GM23338 (cell line): ENCODE data around the gene RO60. TPM values are rescaled to one million over a fixed set of nuclear protein-coding genes. Genes with fewer than 3 reads are reported as not detected.
A peak's percentile ranks its signal among the peaks of the same experiment; 100 is the strongest.

Experiments used
- ATAC-seq: fragments of 200-7000 bp; cut with Tn5 transposase; 3 replicates; pipeline ENCODE4 v1.9.1; 2020
- DNase-seq: peaks from one replicate; pipeline ENCODE4 v3.0.0-alpha.2; 2015; ENCODE audit warnings: low spot score
- H2AFZ ChIP-seq: fragments of 200-600 bp; sonication (generic); 2 replicates; pipeline ENCODE4 v1.8.0; 2016; ENCODE audit warnings: antibody characterized with exemption, mild to moderate bottlenecking, moderate library complexity
- H3F3A ChIP-seq: fragments of 200-600 bp; sonication (generic); replicated peaks from 2 replicates; pipeline ENCODE4 v1.8.0; 2017; ENCODE audit warnings: antibody characterized with exemption, mixed run types, low read depth
- H3K27ac ChIP-seq: fragments of 200-600 bp; sonication (generic); 2 replicates; pipeline ENCODE4 v1.6.1; 2016; ENCODE audit warnings: low read depth
- H3K27me3 ChIP-seq: fragments of 200-600 bp; sonication (generic); 2 replicates; pipeline ENCODE4 v1.8.0; 2016; ENCODE audit warnings: mild to moderate bottlenecking, mixed run types, moderate library complexity; ENCODE audit not compliant: insufficient read depth
- H3K36me3 ChIP-seq: fragments of 200-600 bp; sonication (generic); 2 replicates; pipeline ENCODE4 v1.8.0; 2016; ENCODE audit warnings: mild to moderate bottlenecking; ENCODE audit not compliant: insufficient read depth
- H3K4me1 ChIP-seq: fragments of 200-600 bp; sonication (generic); 2 replicates; pipeline ENCODE4 v1.8.0; 2016; ENCODE audit warnings: mild to moderate bottlenecking, moderate library complexity; ENCODE audit not compliant: insufficient read depth
- H3K4me2 ChIP-seq: fragments of 200-600 bp; sonication (generic); 2 replicates; pipeline ENCODE4 v1.7.1; 2017; ENCODE audit warnings: mixed run types
- H3K4me3 ChIP-seq: fragments of 200-600 bp; sonication (generic); 2 replicates; pipeline ENCODE4 v1.6.1; 2016; ENCODE audit warnings: mixed run types
- H3K79me2 ChIP-seq: fragments of 200-600 bp; sonication (generic); replicated peaks from 2 replicates; pipeline ENCODE4 v1.8.0; 2017; ENCODE audit warnings: mild to moderate bottlenecking; ENCODE audit not compliant: insufficient read depth
- H3K9me2 ChIP-seq: fragments of 200-600 bp; sonication (generic); 2 replicates; pipeline ENCODE4 v1.8.0; 2017; ENCODE audit not compliant: insufficient read depth
- H4K20me1 ChIP-seq: fragments of 200-600 bp; sonication (generic); replicated peaks from 2 replicates; pipeline ENCODE4 v1.8.0; 2017; ENCODE audit warnings: mild to moderate bottlenecking; ENCODE audit not compliant: insufficient read depth
- H3K27ac Mint-ChIP-seq: 2 replicates; pipeline ENCODE4 v1.8.0; 2020; ENCODE audit warnings: inconsistent platforms, mild to moderate bottlenecking, moderate library complexity, mixed read lengths
- H3K27me3 Mint-ChIP-seq: 3 replicates; pipeline ENCODE4 v1.8.0; 2022; ENCODE audit warnings: low read depth, mild to moderate bottlenecking, moderate library complexity, mixed read lengths, inconsistent platforms; ENCODE audit not compliant: insufficient read depth, poor library complexity
- H3K36me3 Mint-ChIP-seq: 3 replicates; pipeline ENCODE4 v1.8.0; 2021; ENCODE audit warnings: low read depth, mild to moderate bottlenecking, inconsistent platforms, moderate library complexity, mixed read lengths
- H3K4me1 Mint-ChIP-seq: 3 replicates; pipeline ENCODE4 v1.8.0; 2020; ENCODE audit warnings: mild to moderate bottlenecking, inconsistent platforms, mixed read lengths
- H3K4me3 Mint-ChIP-seq: 3 replicates; pipeline ENCODE4 v1.8.0; 2021; ENCODE audit warnings: moderate library complexity, mild to moderate bottlenecking, inconsistent platforms, mixed read lengths
- H3K9me3 Mint-ChIP-seq: 3 replicates; pipeline ENCODE4 v1.8.0; 2020; ENCODE audit warnings: moderate library complexity, mild to moderate bottlenecking, inconsistent platforms, mixed read lengths
- CREB1 ChIP-seq: fragments of 250-450 bp; sonication (Bioruptor Pico); IDR thresholded peaks from 2 replicates; pipeline ENCODE4 v1.5.0; 2020; ENCODE audit warnings: low read depth, mild to moderate bottlenecking, moderate library complexity
- EZH2 ChIP-seq: fragments of 200-600 bp; sonication (generic); IDR thresholded peaks from one replicate; pipeline ENCODE4 v1.8.0; 2017; ENCODE audit warnings: antibody characterized with exemption, mild to moderate bottlenecking, low read depth; ENCODE audit not compliant: unreplicated experiment
- EZH2phosphoT487 ChIP-seq: fragments of 200-600 bp; sonication (generic); IDR thresholded peaks from one replicate; pipeline ENCODE4 v1.8.1; 2018; ENCODE audit warnings: antibody characterized with exemption; ENCODE audit not compliant: unreplicated experiment
- NANOG ChIP-seq: IDR thresholded peaks from 2 replicates; pipeline ENCODE4 v1.6.1; 2016; ENCODE audit warnings: antibody characterized with exemption, borderline replicate concordance
- POLR2AphosphoS5 ChIP-seq: IDR thresholded peaks from 2 replicates; pipeline ENCODE4 v1.6.1; 2016; ENCODE audit warnings: antibody characterized with exemption, low read depth
- STAT1 ChIP-seq: IDR thresholded peaks from one replicate; pipeline ENCODE4 v1.6.1; 2016; ENCODE audit warnings: antibody characterized with exemption; ENCODE audit not compliant: unreplicated experiment
- ZNF114 ChIP-seq: fragments of 250-450 bp; sonication (Bioruptor Pico); IDR thresholded peaks from 2 replicates; pipeline ENCODE4 v1.5.0; 2020; ENCODE audit warnings: mild to moderate bottlenecking, moderate library complexity
- ZNF331 ChIP-seq: fragments of 250-450 bp; sonication (Bioruptor Pico); IDR thresholded peaks from 2 replicates; pipeline ENCODE4 v1.5.0; 2020; ENCODE audit warnings: low read depth, mild to moderate bottlenecking, moderate library complexity
- polyA plus RNA-seq: library from polyadenylated mRNA; unstranded; fragments of >200 nt; fragmentation: Nextera tagmentation; extraction: Ambion mirVana; gene quantifications from 2 replicates; pipeline ENCODE4 v1.2.1, GENCODE V29; 2016
- total RNA-seq: library from RNA; depleted of rRNA; stranded (reverse); fragments of >200 nt; shearing (Covaris generic); gene quantifications from 2 replicates; pipeline ENCODE4 v1.2.3, GENCODE V29; 2014
- TF ChIP-seq, protein P1 (sequence below), 2 experiments: fragments of 200-600 bp in 1 of 2; sonication (generic) in 1 of 2; conservative IDR thresholded peaks; 2 replicates each; pipeline versions ENCODE4 v1.5.1 to v1.6.1; 2016 to 2017; ENCODE audit warnings: antibody characterized with exemption in 2 of 2, low read depth in 2 of 2, mild to moderate bottlenecking in 2 of 2, moderate library complexity in 1 of 2
- TF ChIP-seq, protein P2 (sequence below): fragments of 250-450 bp; sonication (Bioruptor Pico); IDR thresholded peaks from 2 replicates; pipeline ENCODE4 v1.5.0; 2020; ENCODE audit warnings: mild to moderate bottlenecking, moderate library complexity
- TF ChIP-seq, protein P3 (sequence below): IDR thresholded peaks from 2 replicates; pipeline ENCODE4 v1.6.1; 2016; ENCODE audit warnings: antibody characterized with exemption

RO60 gene
- total and polyA plus RNA-seq, 2 experiments from 2014 or later = 103 to 130 TPM

DNA sequence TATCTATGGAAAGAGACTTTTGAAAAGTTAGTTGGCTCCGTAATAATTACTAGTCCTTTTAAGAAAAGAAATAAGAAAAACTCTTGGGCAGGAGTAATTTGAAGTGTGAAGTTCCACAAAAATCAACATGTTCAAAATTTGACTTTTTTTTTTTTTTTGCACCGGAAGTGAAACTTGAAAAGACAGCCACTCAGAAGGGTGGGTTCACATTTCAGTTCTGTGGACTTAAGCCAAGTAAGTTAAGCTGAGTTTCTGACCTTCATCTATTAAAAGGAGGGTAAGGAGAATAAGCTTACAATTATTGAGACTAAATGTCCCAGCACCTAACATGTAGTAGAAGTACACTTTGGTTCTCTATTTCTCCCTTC lies 11.0 kb downstream of the RO60 start:
- Histone ChIP-seq H3K36me3 (no peaks in the 10 kb centered on the region; the same call in 1 of the 2 replicates), H3K27ac (no peak overlapping the region), H4K20me1 (peaks cover 16% of the 10 kb centered on the region; the same call in 1 of the 2 replicates), H3K79me2 (peaks cover 81% of the 10 kb centered on the region), H3K4me2 (no peak overlapping the region), H3F3A (no peaks in the 10 kb centered on the region), H3K4me1 (0 out of 2 replicates have a peak, but pooled peaks cover 13% of the 10 kb centered on the region), H3K4me3 (no peak overlapping the region), H2AFZ (no peak overlapping the region), H3K27me3 (no peaks in the 10 kb centered on the region), H3K9me2 (no peaks in the 10 kb centered on the region)
- H3K36me3 Mint-ChIP-seq = peaks cover 11% of the 10 kb centered on the region; the same call in 2 of the 3 replicates
- H3K4me1 Mint-ChIP-seq = peaks cover 9% of the 10 kb centered on the region
- peak overlapping the region; percentile 35; the same call in 1 of the 2 replicates for H3K27ac Mint-ChIP-seq
- DNase-seq (no peak), ATAC-seq (no peak)
- no peak overlapping the region for H3K4me3 Mint-ChIP-seq
- TF ChIP-seq EZH2phosphoT487 (no peak), EZH2 (no peak), CREB1 (CRISPR knock-in tag) (no peak), POLR2AphosphoS5 (no peak)
- TF ChIP-seq, protein P1, sequence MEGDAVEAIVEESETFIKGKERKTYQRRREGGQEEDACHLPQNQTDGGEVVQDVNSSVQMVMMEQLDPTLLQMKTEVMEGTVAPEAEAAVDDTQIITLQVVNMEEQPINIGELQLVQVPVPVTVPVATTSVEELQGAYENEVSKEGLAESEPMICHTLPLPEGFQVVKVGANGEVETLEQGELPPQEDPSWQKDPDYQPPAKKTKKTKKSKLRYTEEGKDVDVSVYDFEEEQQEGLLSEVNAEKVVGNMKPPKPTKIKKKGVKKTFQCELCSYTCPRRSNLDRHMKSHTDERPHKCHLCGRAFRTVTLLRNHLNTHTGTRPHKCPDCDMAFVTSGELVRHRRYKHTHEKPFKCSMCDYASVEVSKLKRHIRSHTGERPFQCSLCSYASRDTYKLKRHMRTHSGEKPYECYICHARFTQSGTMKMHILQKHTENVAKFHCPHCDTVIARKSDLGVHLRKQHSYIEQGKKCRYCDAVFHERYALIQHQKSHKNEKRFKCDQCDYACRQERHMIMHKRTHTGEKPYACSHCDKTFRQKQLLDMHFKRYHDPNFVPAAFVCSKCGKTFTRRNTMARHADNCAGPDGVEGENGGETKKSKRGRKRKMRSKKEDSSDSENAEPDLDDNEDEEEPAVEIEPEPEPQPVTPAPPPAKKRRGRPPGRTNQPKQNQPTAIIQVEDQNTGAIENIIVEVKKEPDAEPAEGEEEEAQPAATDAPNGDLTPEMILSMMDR (conservative IDR thresholded peaks at IDR 0.05; ENCODE audit: low read depth in 2 of 2) = no peak
- no peaks in the 10 kb centered on the region for H3K27me3 Mint-ChIP-seq
- H3K9me3 Mint-ChIP-seq = no peaks in the 10 kb centered on the region

DNA sequence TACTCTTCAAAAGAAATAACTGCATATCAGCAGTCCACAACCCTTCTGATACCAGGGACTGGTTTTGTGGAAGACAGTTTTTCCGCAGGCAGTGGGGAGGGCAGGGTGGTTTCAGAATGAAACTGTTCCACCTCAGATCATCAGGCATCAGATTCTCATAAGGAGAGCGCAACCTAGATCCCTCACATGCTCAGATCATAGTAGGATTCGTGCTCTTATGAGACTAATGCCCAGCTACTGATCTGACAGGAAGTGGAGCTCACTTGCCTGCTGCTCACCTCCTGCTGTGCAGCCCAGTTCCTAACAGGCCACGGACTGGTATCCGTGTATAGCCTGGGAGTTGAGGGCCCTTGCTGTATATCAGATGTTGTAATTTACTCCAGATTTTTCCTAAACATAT lies 11.5 kb downstream of the RO60 start:
- no peak overlapping the region for H3K27ac ChIP-seq
- Mint-ChIP-seq H3K4me3 (no peak overlapping the region), H3K27me3 (no peaks in the 10 kb centered on the region), H3K4me1 (peaks cover 9% of the 10 kb centered on the region), H3K27ac (no peak overlapping the region), H3K36me3 (peaks cover 11% of the 10 kb centered on the region; the same call in 2 of the 3 replicates), H3K9me3 (no peaks in the 10 kb centered on the region)
- no peaks in the 10 kb centered on the region for H3K27me3 ChIP-seq
- ATAC-seq = peak; percentile 60
- no peak overlapping the region for H3K4me3 ChIP-seq
- H4K20me1 ChIP-seq = peaks cover 12% of the 10 kb centered on the region; the same call in 1 of the 2 replicates
- H3K36me3 ChIP-seq = no peaks in the 10 kb centered on the region; the same call in 1 of the 2 replicates
- DNase-seq = peak; percentile 20
- H2AFZ ChIP-seq = no peak overlapping the region
- H3K9me2 ChIP-seq = no peaks in the 10 kb centered on the region
- 0 out of 2 replicates have a peak overlapping the region, but pooled peaks have one; percentile 22 for H3K4me2 ChIP-seq
- H3K79me2 ChIP-seq = peaks cover 81% of the 10 kb centered on the region
- H3F3A ChIP-seq = no peaks in the 10 kb centered on the region
- 0 out of 2 replicates have a peak, but pooled peaks cover 13% of the 10 kb centered on the region for H3K4me1 ChIP-seq
- TF ChIP-seq CREB1 (CRISPR knock-in tag) (no peak), ZNF114 (CRISPR knock-in tag) (no peak), STAT1 (no peak), NANOG (no peak), POLR2AphosphoS5 (no peak), ZNF331 (CRISPR knock-in tag) (no peak)
- TF ChIP-seq, protein P2, sequence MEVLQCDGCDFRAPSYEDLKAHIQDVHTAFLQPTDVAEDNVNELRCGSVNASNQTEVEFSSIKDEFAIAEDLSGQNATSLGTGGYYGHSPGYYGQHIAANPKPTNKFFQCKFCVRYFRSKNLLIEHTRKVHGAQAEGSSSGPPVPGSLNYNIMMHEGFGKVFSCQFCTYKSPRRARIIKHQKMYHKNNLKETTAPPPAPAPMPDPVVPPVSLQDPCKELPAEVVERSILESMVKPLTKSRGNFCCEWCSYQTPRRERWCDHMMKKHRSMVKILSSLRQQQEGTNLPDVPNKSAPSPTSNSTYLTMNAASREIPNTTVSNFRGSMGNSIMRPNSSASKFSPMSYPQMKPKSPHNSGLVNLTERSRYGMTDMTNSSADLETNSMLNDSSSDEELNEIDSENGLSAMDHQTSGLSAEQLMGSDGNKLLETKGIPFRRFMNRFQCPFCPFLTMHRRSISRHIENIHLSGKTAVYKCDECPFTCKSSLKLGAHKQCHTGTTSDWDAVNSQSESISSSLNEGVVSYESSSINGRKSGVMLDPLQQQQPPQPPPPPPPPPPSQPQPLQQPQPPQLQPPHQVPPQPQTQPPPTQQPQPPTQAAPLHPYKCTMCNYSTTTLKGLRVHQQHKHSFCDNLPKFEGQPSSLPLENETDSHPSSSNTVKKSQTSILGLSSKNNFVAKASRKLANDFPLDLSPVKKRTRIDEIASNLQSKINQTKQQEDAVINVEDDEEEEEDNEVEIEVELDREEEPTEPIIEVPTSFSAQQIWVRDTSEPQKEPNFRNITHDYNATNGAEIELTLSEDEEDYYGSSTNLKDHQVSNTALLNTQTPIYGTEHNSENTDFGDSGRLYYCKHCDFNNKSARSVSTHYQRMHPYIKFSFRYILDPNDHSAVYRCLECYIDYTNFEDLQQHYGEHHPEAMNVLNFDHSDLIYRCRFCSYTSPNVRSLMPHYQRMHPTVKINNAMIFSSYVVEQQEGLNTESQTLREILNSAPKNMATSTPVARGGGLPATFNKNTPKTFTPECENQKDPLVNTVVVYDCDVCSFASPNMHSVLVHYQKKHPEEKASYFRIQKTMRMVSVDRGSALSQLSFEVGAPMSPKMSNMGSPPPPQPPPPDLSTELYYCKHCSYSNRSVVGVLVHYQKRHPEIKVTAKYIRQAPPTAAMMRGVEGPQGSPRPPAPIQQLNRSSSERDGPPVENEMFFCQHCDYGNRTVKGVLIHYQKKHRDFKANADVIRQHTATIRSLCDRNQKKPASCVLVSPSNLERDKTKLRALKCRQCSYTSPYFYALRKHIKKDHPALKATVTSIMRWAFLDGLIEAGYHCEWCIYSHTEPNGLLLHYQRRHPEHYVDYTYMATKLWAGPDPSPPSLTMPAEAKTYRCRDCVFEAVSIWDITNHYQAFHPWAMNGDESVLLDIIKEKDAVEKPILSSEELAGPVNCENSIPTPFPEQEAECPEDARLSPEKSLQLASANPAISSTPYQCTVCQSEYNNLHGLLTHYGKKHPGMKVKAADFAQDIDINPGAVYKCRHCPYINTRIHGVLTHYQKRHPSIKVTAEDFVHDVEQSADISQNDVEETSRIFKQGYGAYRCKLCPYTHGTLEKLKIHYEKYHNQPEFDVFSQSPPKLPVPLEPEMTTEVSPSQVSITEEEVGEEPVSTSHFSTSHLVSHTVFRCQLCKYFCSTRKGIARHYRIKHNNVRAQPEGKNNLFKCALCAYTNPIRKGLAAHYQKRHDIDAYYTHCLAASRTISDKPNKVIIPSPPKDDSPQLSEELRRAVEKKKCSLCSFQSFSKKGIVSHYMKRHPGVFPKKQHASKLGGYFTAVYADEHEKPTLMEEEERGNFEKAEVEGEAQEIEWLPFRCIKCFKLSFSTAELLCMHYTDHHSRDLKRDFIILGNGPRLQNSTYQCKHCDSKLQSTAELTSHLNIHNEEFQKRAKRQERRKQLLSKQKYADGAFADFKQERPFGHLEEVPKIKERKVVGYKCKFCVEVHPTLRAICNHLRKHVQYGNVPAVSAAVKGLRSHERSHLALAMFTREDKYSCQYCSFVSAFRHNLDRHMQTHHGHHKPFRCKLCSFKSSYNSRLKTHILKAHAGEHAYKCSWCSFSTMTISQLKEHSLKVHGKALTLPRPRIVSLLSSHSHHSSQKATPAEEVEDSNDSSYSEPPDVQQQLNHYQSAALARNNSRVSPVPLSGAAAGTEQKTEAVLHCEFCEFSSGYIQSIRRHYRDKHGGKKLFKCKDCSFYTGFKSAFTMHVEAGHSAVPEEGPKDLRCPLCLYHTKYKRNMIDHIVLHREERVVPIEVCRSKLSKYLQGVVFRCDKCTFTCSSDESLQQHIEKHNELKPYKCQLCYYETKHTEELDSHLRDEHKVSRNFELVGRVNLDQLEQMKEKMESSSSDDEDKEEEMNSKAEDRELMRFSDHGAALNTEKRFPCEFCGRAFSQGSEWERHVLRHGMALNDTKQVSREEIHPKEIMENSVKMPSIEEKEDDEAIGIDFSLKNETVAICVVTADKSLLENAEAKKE (CRISPR knock-in tag) = no peak
- TF ChIP-seq, protein P3, sequence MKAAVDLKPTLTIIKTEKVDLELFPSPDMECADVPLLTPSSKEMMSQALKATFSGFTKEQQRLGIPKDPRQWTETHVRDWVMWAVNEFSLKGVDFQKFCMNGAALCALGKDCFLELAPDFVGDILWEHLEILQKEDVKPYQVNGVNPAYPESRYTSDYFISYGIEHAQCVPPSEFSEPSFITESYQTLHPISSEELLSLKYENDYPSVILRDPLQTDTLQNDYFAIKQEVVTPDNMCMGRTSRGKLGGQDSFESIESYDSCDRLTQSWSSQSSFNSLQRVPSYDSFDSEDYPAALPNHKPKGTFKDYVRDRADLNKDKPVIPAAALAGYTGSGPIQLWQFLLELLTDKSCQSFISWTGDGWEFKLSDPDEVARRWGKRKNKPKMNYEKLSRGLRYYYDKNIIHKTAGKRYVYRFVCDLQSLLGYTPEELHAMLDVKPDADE = no peak
